GM18867 (cell line): Measurements from ENCODE around the gene FOXO6.

ENCODE experiments used
- ATAC-seq: cut with Tn5 transposase; IDR thresholded peaks from one replicate; pipeline ENCODE4 v1.9.1; 2021; ENCODE audit warnings: mild to moderate bottlenecking, moderate library complexity; ENCODE audit not compliant: unreplicated experiment

FOXO6 gene

GRCh38 chr1:41380979-41381691 is 19.9 kb downstream of the FOXO6 start:
- no peak for ATAC-seq

- ATAC-seq: no peak
Observed at GRCh38 chr1:41381692-41382479, 20.7 kb downstream of the FOXO6 start.

- ATAC-seq: no peak
Observed at GRCh38 chr1:41382480-41383090, 21.4 kb downstream of the FOXO6 start.

- ATAC-seq: no peak
Observed at GRCh38 chr1:41383094-41383852, 22.0 kb downstream of the FOXO6 start.

- no peak for ATAC-seq
Observed at GRCh38 chr1:41384579-41384978, 23.3 kb downstream of the FOXO6 start.

- no peak for ATAC-seq
Observed at GRCh38 chr1:41385398-41386195, 24.4 kb downstream of the FOXO6 start.

GRCh38 chr1:41386196-41386663 is 25.0 kb downstream of the FOXO6 start:
- no peak for ATAC-seq

GRCh38 chr1:41387667-41388091 is 26.4 kb downstream of the FOXO6 start:
- ATAC-seq: no peak

GRCh38 chr1:41388510-41388909 is 27.3 kb downstream of the FOXO6 start:
- no peak for ATAC-seq

GRCh38 chr1:41389009-41389408 is 27.8 kb downstream of the FOXO6 start:
- ATAC-seq: no peak

- no peak for ATAC-seq
Observed at GRCh38 chr1:41390166-41390565, 28.9 kb downstream of the FOXO6 start.

- ATAC-seq: no peak
Observed at GRCh38 chr1:41390573-41390972, 29.3 kb downstream of the FOXO6 start.

GRCh38 chr1:41391834-41392527 is 30.7 kb downstream of the FOXO6 start:
- no peak for ATAC-seq

- no peak for ATAC-seq
Observed at GRCh38 chr1:41392528-41392924, 31.3 kb downstream of the FOXO6 start.

- no peak for ATAC-seq
Observed at GRCh38 chr1:41393716-41394368, 32.6 kb downstream of the FOXO6 start.

- ATAC-seq: no peak
Observed at GRCh38 chr1:41394369-41394744, 33.1 kb downstream of the FOXO6 start.

GRCh38 chr1:41394959-41395956 is 34.0 kb downstream of the FOXO6 start:
- ATAC-seq: no peak

- no peak for ATAC-seq
Observed at GRCh38 chr1:41396084-41396483, 34.9 kb downstream of the FOXO6 start.
